HG02852 (cell line): ENCODE results near the gene MAGI2.

ENCODE experiments used
- ATAC-seq: cut with Tn5 transposase; IDR thresholded peaks from one replicate; pipeline ENCODE4 v1.9.1; 2021; ENCODE audit warnings: mild to moderate bottlenecking, moderate library complexity; ENCODE audit not compliant: unreplicated experiment

Gene MAGI2

GRCh38 chr7:78172267-78172757, 1281.2 kb downstream of the MAGI2 start:
- no peak for ATAC-seq

- ATAC-seq = no peak
These were observed 1282.1 kb downstream of the MAGI2 start for GRCh38 chr7:78171398-78171797.

GRCh38 chr7:78170815-78171214, 1282.7 kb downstream of the MAGI2 start:
- ATAC-seq = no peak

GRCh38 chr7:78169992-78170391, 1283.5 kb downstream of the MAGI2 start:
- no peak for ATAC-seq

- ATAC-seq = no peak
These were observed 1284.6 kb downstream of the MAGI2 start for GRCh38 chr7:78168865-78169264.

- no peak for ATAC-seq
These were observed 1285.6 kb downstream of the MAGI2 start for GRCh38 chr7:78167860-78168259.

GRCh38 chr7:78165854-78166253, 1287.6 kb downstream of the MAGI2 start:
- no peak for ATAC-seq

- ATAC-seq = no peak
These were observed 1288.0 kb downstream of the MAGI2 start for GRCh38 chr7:78165454-78165853.

GRCh38 chr7:78164459-78164858, 1289.0 kb downstream of the MAGI2 start:
- ATAC-seq = no peak

GRCh38 chr7:78161781-78162180, 1291.7 kb downstream of the MAGI2 start:
- no peak for ATAC-seq

- ATAC-seq = no peak
These were observed 1293.9 kb downstream of the MAGI2 start for GRCh38 chr7:78159545-78159944.

GRCh38 chr7:78153285-78153684, 1300.2 kb downstream of the MAGI2 start:
- ATAC-seq = no peak

- ATAC-seq = no peak
These were observed 1302.2 kb downstream of the MAGI2 start for GRCh38 chr7:78151229-78151628.

- no peak for ATAC-seq
These were observed 1303.7 kb downstream of the MAGI2 start for GRCh38 chr7:78149787-78150186.

GRCh38 chr7:78148166-78148894, 1305.1 kb downstream of the MAGI2 start:
- ATAC-seq = no peak

GRCh38 chr7:78146546-78146945, 1306.9 kb downstream of the MAGI2 start:
- no peak for ATAC-seq

- ATAC-seq = no peak
These were observed 1309.8 kb downstream of the MAGI2 start for GRCh38 chr7:78143661-78144060.

GRCh38 chr7:78141522-78142281, 1311.8 kb downstream of the MAGI2 start:
- no peak for ATAC-seq

GRCh38 chr7:78140109-78140508, 1313.4 kb downstream of the MAGI2 start:
- ATAC-seq = no peak

GRCh38 chr7:78139335-78139734, 1314.1 kb downstream of the MAGI2 start:
- ATAC-seq = no peak

- no peak for ATAC-seq
These were observed 1318.7 kb downstream of the MAGI2 start for GRCh38 chr7:78134774-78135173.

- ATAC-seq = no peak
These were observed 1319.2 kb downstream of the MAGI2 start for GRCh38 chr7:78134256-78134655.
